ENCODE data around the gene DCUN1D2. TPM values are rescaled to one million over a fixed set of nuclear protein-coding genes. Genes with fewer than 3 reads are reported as not detected.
"Not testable (repeated sequence)": the region's sequence is repeated elsewhere in the genome, so short reads cannot be mapped to it uniquely, and the experiment has no call there.

Gene DCUN1D2
- polyA plus RNA-seq, 1 experiment: 11.0 TPM

- ChIA-PET CTCF (no interaction called here), POLR2A (no interaction called here)
- peaks cover 16% of the 10 kb centered on the region for H3K36me3 ChIP-seq (ENCODE audit: control insufficient read depth, insufficient read depth, low read length)
- TF ChIP-seq, protein P1, sequence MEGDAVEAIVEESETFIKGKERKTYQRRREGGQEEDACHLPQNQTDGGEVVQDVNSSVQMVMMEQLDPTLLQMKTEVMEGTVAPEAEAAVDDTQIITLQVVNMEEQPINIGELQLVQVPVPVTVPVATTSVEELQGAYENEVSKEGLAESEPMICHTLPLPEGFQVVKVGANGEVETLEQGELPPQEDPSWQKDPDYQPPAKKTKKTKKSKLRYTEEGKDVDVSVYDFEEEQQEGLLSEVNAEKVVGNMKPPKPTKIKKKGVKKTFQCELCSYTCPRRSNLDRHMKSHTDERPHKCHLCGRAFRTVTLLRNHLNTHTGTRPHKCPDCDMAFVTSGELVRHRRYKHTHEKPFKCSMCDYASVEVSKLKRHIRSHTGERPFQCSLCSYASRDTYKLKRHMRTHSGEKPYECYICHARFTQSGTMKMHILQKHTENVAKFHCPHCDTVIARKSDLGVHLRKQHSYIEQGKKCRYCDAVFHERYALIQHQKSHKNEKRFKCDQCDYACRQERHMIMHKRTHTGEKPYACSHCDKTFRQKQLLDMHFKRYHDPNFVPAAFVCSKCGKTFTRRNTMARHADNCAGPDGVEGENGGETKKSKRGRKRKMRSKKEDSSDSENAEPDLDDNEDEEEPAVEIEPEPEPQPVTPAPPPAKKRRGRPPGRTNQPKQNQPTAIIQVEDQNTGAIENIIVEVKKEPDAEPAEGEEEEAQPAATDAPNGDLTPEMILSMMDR (IDR thresholded peaks at IDR 0.05; ENCODE audit: insufficient read depth, low read depth, low read length): no peak
- no peak for DNase-seq (ENCODE audit: low read depth)
- H3K4me3 ChIP-seq (ENCODE audit: low read depth, low read length): no peak overlapping the region
- no peaks in the 10 kb centered on the region for H3K27me3 ChIP-seq (ENCODE audit: control insufficient read depth, insufficient read depth, low read length)
Measured at GRCh38 chr13:113475911-113476310, 14.6 kb downstream of the DCUN1D2 start.

- Histone ChIP-seq H3K4me3 (ENCODE audit: low read depth, low read length) (no peak overlapping the region), H3K36me3 (ENCODE audit: control insufficient read depth, insufficient read depth, low read length) (peaks cover 16% of the 10 kb centered on the region), H3K27me3 (ENCODE audit: control insufficient read depth, insufficient read depth, low read length) (no peaks in the 10 kb centered on the region)
- ChIA-PET CTCF (no interaction called here), POLR2A (no interaction called here)
- TF ChIP-seq, protein P1 (IDR thresholded peaks at IDR 0.05; ENCODE audit: insufficient read depth, low read depth, low read length): no peak
- no peak for DNase-seq (ENCODE audit: low read depth)
Measured at GRCh38 chr13:113475280-113475679, 15.2 kb downstream of the DCUN1D2 start.

DNA sequence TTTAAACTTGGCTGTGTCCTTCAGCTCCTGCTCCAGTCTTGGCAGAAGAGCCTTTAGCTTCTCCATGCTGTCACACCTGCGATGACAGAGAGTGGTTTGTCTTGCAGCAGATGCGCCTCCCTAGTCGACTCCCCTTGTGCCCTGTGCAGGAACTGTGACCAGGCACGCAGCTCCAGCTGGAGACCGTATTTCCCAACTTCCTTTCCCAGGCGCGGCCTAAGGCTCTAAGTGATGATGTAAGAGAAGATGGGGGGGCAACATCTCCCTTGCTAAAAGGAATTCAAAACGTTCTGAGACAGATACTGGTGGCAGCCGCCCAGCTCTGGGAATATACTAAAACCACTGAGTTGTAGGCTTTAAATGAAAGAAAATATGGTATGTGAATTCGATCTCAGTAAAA, 16.3 kb downstream of the DCUN1D2 start:
- DNase-seq (ENCODE audit: low read depth): no peak
- CTCF ChIA-PET: interaction anchor here (0.7 kb wide), 2 partner anchors 12 to 15 kb away, joined by 3 read pairs; no protein-coding TSS in a partner anchor
- Histone ChIP-seq H3K36me3 (ENCODE audit: control insufficient read depth, insufficient read depth, low read length) (peaks cover 15% of the 10 kb centered on the region), H3K4me3 (ENCODE audit: low read depth, low read length) (no peak overlapping the region), H3K27me3 (ENCODE audit: control insufficient read depth, insufficient read depth, low read length) (no peaks in the 10 kb centered on the region)
- POLR2A ChIA-PET: no interaction called here
- TF ChIP-seq, protein P1 (IDR thresholded peaks at IDR 0.05; ENCODE audit: insufficient read depth, low read depth, low read length): no peak

DNA sequence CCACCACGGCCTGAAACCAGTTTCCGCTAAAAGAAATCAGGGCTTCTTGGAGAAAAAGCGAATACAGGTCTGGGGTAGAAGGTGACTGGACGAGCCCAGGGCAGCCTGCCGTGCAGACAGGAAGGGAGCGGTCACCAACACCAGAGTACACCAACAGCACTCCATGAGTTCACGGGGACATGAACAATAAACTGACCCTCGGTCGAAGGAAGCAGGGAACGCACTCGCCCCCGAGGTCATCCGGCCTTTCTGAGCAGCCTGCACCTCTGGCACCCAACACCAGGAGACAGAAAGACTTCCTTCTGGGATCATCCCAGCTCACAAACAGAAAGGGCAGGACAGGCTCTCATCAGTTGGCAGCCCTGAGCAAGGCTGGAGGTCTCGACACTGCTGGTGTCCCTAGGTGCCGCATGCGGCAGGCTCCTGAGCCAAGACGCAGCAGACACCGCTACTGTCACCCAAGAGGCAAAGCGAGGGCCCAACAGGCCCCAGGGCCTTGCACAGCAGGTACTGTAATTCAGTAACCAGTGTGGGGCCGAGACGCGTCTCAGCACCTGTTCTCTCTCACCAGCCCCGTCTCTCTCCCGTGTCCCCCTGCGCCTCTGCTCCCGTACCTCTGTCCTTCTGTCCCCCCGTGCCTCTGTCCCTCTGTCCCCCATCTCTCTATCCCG, 18.0 kb downstream of the DCUN1D2 start:
- DNase-seq (ENCODE audit: low read depth): no peak
- no peak overlapping the region for H3K4me3 ChIP-seq (ENCODE audit: low read depth, low read length)
- no peaks in the 10 kb centered on the region for H3K27me3 ChIP-seq (ENCODE audit: control insufficient read depth, insufficient read depth, low read length)
- peaks cover 15% of the 10 kb centered on the region for H3K36me3 ChIP-seq (ENCODE audit: control insufficient read depth, insufficient read depth, low read length)
- TF ChIP-seq, protein P1 (IDR thresholded peaks at IDR 0.05; ENCODE audit: insufficient read depth, low read depth, low read length): no peak
- POLR2A ChIA-PET: no interaction called here
- CTCF ChIA-PET: no interaction called here

- CTCF ChIA-PET: no interaction called here
- POLR2A ChIA-PET: no interaction called here
- DNase-seq (ENCODE audit: low read depth): no peak
- Histone ChIP-seq H3K27me3 (ENCODE audit: control insufficient read depth, insufficient read depth, low read length) (no peaks in the 10 kb centered on the region), H3K4me3 (ENCODE audit: low read depth, low read length) (no peak overlapping the region), H3K36me3 (ENCODE audit: control insufficient read depth, insufficient read depth, low read length) (peaks cover 15% of the 10 kb centered on the region)
- TF ChIP-seq, protein P1 (IDR thresholded peaks at IDR 0.05; ENCODE audit: insufficient read depth, low read depth, low read length): no peak
Measured at GRCh38 chr13:113471844-113472243, 18.7 kb downstream of the DCUN1D2 start.

DNA sequence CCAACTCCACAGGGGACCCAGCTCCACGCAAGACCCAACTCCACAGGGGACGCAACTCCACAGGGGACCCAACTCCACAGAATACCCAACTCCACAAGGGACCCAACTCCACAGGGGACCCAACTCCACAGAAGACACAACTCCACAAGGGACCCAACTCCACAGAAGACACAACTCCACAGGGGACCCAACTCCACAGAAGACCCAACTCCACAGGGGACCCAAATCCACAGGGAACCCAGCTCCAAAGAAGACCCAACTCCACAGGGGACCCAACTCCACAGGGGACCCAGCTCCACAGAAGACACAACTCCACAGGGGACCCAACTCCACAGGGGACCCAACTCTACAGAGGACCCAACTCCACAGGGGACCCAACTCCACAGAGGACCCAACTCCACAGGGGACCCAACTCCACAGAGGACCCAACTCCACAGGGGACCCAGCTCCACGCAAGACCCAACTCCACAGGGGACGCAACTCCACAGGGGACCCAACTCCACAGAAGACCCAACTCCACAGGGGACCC, 19.8 kb downstream of the DCUN1D2 start:
- DNase-seq (ENCODE audit: low read depth); CTCF ChIA-PET; POLR2A ChIA-PET; H3K27me3 ChIP-seq (ENCODE audit: control insufficient read depth, insufficient read depth, low read length); H3K4me3 ChIP-seq (ENCODE audit: low read depth, low read length): not testable (repeated sequence)
- peaks cover 14% of the 10 kb centered on the region for H3K36me3 ChIP-seq (ENCODE audit: control insufficient read depth, insufficient read depth, low read length)
